ENCODE results near the gene SCML1. TPM values are rescaled to one million over a fixed set of nuclear protein-coding genes. Genes with fewer than 3 reads are reported as not detected.

The SCML1 gene
- total RNA-seq, 2 donors from 2014 or later: 11.7 to 21.4 TPM

- no peaks in the 10 kb centered on the region for H3K4me1 ChIP-seq
- intact Hi-C loops (cut with DNase I): no loop called here
Measured at GRCh38 chrX:17798921-17799320, 61.6 kb downstream of the SCML1 start.

GRCh38 chrX:17801431-17801830, 64.1 kb downstream of the SCML1 start:
- H3K27ac ChIP-seq: no peak overlapping the region
- H3K9me3 ChIP-seq: no peaks in the 10 kb centered on the region
- H3K27me3 ChIP-seq: no peaks in the 10 kb centered on the region
- no peak for TF ChIP-seq CTCF (IDR thresholded peaks at IDR 0.05)
- H3K4me3 ChIP-seq: no peak overlapping the region
- no peak for DNase-seq
- intact Hi-C loops (cut with DNase I): no loop called here
- no peaks in the 10 kb centered on the region for H3K4me1 ChIP-seq
- H3K9ac ChIP-seq (ENCODE audit: low read depth in 2 of 2, low read length in 2 of 2): no peak overlapping the region
- H3K36me3 ChIP-seq: no peaks in the 10 kb centered on the region

More at GRCh38 chrX:17798921-17799320, 61.6 kb downstream of the SCML1 start:
- H3K27ac ChIP-seq: no peak overlapping the region
- TF ChIP-seq CTCF (IDR thresholded peaks at IDR 0.05): no peak
- H3K4me3 ChIP-seq: no peak overlapping the region
- no peaks in the 10 kb centered on the region for H3K9me3 ChIP-seq
- no peaks in the 10 kb centered on the region for H3K36me3 ChIP-seq
- DNase-seq: no peak
- H3K27me3 ChIP-seq: no peaks in the 10 kb centered on the region
- H3K9ac ChIP-seq (ENCODE audit: low read depth in 2 of 2, low read length in 2 of 2): no peak overlapping the region

- no peaks in the 10 kb centered on the region for H3K4me1 ChIP-seq
- no peak for DNase-seq
- intact Hi-C loops (cut with DNase I): no loop called here
- H3K27me3 ChIP-seq: no peaks in the 10 kb centered on the region
- no peaks in the 10 kb centered on the region for H3K9me3 ChIP-seq
- TF ChIP-seq CTCF (IDR thresholded peaks at IDR 0.05): no peak
- H3K4me3 ChIP-seq: no peak overlapping the region
- H3K27ac ChIP-seq: no peak overlapping the region
- H3K9ac ChIP-seq (ENCODE audit: low read depth in 2 of 2, low read length in 2 of 2): no peak overlapping the region
- H3K36me3 ChIP-seq: no peaks in the 10 kb centered on the region
Measured at GRCh38 chrX:17802756-17803155, 65.5 kb downstream of the SCML1 start.

- DNase-seq: no peak
- Histone ChIP-seq H3K9ac (ENCODE audit: low read depth in 2 of 2, low read length in 2 of 2) (no peak overlapping the region), H3K27me3 (no peaks in the 10 kb centered on the region), H3K4me3 (no peak overlapping the region), H3K4me1 (no peaks in the 10 kb centered on the region), H3K9me3 (no peaks in the 10 kb centered on the region), H3K27ac (no peak overlapping the region), H3K36me3 (no peaks in the 10 kb centered on the region)
- intact Hi-C loops (cut with DNase I): no loop called here
- no peak for TF ChIP-seq CTCF (IDR thresholded peaks at IDR 0.05)
Measured at GRCh38 chrX:17803449-17803848, 66.2 kb downstream of the SCML1 start.

Other genes starting within 250 kb of the SCML1 start
- 1 to 10 TPM; 1.7 to 4.8 TPM for gene RAI2, start 123.8 kb downstream of the SCML1 start, total RNA-seq